ENCODE results near the gene CHRNA4.

DNA sequence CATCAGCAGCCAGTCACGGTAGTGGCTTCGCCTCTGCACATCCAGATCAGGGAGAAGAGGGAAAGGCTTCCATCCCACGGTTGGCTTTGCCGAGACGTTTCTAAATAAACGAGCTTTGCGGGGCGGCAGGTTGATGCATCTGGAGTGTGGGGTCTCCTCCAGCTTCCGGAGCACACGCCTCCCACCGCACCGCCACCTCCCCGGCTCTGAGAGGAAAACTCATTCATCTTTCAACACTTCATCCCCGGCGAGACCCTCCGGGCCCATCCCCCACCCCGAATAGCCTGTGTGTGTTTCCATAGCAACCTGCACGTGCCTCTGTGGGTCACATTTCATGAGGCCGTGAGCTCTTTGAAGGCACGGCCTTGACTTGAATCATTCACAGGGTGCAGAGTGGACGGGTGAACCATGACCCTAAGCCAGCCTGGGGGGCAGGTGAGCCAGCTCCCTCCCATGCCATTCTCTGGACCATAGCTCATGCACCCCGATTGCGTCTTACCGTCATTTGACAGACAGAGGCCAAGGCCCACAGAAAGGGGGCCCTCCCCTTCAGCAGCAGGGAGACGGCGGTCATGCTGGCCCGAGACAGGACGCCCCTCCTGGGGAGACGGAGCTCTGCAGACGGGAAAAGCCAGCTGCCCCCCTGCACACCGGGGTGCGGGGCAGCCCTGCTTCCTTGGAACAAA is 16.2 kb upstream of the CHRNA4 start:
- TF ChIP-seq, protein P1, sequence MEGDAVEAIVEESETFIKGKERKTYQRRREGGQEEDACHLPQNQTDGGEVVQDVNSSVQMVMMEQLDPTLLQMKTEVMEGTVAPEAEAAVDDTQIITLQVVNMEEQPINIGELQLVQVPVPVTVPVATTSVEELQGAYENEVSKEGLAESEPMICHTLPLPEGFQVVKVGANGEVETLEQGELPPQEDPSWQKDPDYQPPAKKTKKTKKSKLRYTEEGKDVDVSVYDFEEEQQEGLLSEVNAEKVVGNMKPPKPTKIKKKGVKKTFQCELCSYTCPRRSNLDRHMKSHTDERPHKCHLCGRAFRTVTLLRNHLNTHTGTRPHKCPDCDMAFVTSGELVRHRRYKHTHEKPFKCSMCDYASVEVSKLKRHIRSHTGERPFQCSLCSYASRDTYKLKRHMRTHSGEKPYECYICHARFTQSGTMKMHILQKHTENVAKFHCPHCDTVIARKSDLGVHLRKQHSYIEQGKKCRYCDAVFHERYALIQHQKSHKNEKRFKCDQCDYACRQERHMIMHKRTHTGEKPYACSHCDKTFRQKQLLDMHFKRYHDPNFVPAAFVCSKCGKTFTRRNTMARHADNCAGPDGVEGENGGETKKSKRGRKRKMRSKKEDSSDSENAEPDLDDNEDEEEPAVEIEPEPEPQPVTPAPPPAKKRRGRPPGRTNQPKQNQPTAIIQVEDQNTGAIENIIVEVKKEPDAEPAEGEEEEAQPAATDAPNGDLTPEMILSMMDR (IDR thresholded peaks at IDR 0.05) = no peak
- no peak for TF ChIP-seq POLR2AphosphoS5 (IDR thresholded peaks at IDR 0.05; ENCODE audit: low read depth, low read length)
- TF ChIP-seq, protein P2, sequence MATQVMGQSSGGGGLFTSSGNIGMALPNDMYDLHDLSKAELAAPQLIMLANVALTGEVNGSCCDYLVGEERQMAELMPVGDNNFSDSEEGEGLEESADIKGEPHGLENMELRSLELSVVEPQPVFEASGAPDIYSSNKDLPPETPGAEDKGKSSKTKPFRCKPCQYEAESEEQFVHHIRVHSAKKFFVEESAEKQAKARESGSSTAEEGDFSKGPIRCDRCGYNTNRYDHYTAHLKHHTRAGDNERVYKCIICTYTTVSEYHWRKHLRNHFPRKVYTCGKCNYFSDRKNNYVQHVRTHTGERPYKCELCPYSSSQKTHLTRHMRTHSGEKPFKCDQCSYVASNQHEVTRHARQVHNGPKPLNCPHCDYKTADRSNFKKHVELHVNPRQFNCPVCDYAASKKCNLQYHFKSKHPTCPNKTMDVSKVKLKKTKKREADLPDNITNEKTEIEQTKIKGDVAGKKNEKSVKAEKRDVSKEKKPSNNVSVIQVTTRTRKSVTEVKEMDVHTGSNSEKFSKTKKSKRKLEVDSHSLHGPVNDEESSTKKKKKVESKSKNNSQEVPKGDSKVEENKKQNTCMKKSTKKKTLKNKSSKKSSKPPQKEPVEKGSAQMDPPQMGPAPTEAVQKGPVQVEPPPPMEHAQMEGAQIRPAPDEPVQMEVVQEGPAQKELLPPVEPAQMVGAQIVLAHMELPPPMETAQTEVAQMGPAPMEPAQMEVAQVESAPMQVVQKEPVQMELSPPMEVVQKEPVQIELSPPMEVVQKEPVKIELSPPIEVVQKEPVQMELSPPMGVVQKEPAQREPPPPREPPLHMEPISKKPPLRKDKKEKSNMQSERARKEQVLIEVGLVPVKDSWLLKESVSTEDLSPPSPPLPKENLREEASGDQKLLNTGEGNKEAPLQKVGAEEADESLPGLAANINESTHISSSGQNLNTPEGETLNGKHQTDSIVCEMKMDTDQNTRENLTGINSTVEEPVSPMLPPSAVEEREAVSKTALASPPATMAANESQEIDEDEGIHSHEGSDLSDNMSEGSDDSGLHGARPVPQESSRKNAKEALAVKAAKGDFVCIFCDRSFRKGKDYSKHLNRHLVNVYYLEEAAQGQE (IDR thresholded peaks at IDR 0.05; ENCODE audit: insufficient read depth in 1 of 2, low read depth in 2 of 2, low read length in 1 of 2) = no peak
